Activated naive CD4-positive, alpha-beta T cell treated with anti-CD3 and anti-CD28 coated beads for 36 hours (primary cell): ENCODE data around the gene DUSP2. TPM values are rescaled to one million over a fixed set of nuclear protein-coding genes. Genes with fewer than 3 reads are reported as not detected.

ENCODE experiments used
- CTCF ChIA-PET: fragments of 350-600 bp; sonication (Branson Sonifier 250); formaldehyde crosslinking; loops from one replicate; lab custom pipeline; 2021; ENCODE audit warnings: antibody characterized with exemption; lab: Charles Lee
- DNase-seq: peaks from one replicate; pipeline ENCODE4 v3.0.0-alpha.2; 2020
- H3K27ac Mint-ChIP-seq: one replicate; pipeline ENCODE4 v1.8.0; 2021; ENCODE audit warnings: mild to moderate bottlenecking, mixed read lengths
- H3K27me3 Mint-ChIP-seq: one replicate; pipeline ENCODE4 v1.8.0; 2021; ENCODE audit warnings: low read depth, mixed read lengths
- H3K36me3 Mint-ChIP-seq: one replicate; pipeline ENCODE4 v1.8.0; 2021; ENCODE audit warnings: low read depth, mixed read lengths
- H3K4me1 Mint-ChIP-seq: one replicate; pipeline ENCODE4 v1.8.0; 2021; ENCODE audit warnings: low read depth, mixed read lengths
- H3K4me3 Mint-ChIP-seq: one replicate; pipeline ENCODE4 v1.8.0; 2021; ENCODE audit warnings: mild to moderate bottlenecking, moderate library complexity, mixed read lengths
- H3K9me3 Mint-ChIP-seq: one replicate; pipeline ENCODE4 v1.8.0; 2021; ENCODE audit warnings: mixed read lengths
- intact Hi-C: fragments of 100-400 bp; cut with micrococcal nuclease; formaldehyde crosslinking; loops from one replicate; pipeline ENCODE4 v1.15.1; 2023
- total RNA-seq, 2 experiments: library from RNA; stranded (reverse); gene quantifications; one replicate each; pipeline ENCODE4 v1.2.3, GENCODE V29; 2021

Gene DUSP2
- total RNA-seq, 2 experiments from 2014 or later, result 429 to 463 TPM

GRCh38 chr2:96100893-96101304, 44.3 kb downstream of the DUSP2 start:
- Mint-ChIP-seq H3K4me3 (no peak overlapping the region), H3K27ac (no peak overlapping the region), H3K36me3 (peaks cover 2% of the 10 kb centered on the region), H3K4me1 (no peaks in the 10 kb centered on the region), H3K9me3 (peaks cover 12% of the 10 kb centered on the region), H3K27me3 (no peaks in the 10 kb centered on the region)
- intact Hi-C loops, result no loop called here
- CTCF ChIA-PET, result no interaction called here
- no peak for DNase-seq

GRCh38 chr2:96099861-96100798, 45.1 kb downstream of the DUSP2 start:
- peaks cover 2% of the 10 kb centered on the region for H3K36me3 Mint-ChIP-seq
- CTCF ChIA-PET, result no interaction called here
- no peak overlapping the region for H3K4me3 Mint-ChIP-seq
- no peaks in the 10 kb centered on the region for H3K4me1 Mint-ChIP-seq
- intact Hi-C loops, result no loop called here
- no peak for DNase-seq
- no peak overlapping the region for H3K27ac Mint-ChIP-seq
- no peaks in the 10 kb centered on the region for H3K27me3 Mint-ChIP-seq
- H3K9me3 Mint-ChIP-seq, result peaks cover 5% of the 10 kb centered on the region

- Mint-ChIP-seq H3K9me3 (no peaks in the 10 kb centered on the region), H3K36me3 (no peaks in the 10 kb centered on the region), H3K4me1 (no peaks in the 10 kb centered on the region), H3K27ac (no peak overlapping the region), H3K27me3 (no peaks in the 10 kb centered on the region), H3K4me3 (no peak overlapping the region)
- CTCF ChIA-PET, result no interaction called here
- intact Hi-C loops, result no loop called here
- DNase-seq, result no peak
Observed at GRCh38 chr2:96098900-96099590, 46.2 kb downstream of the DUSP2 start.

GRCh38 chr2:96097951-96098823, 47.1 kb downstream of the DUSP2 start:
- H3K27ac Mint-ChIP-seq, result no peak overlapping the region
- no peak overlapping the region for H3K4me3 Mint-ChIP-seq
- CTCF ChIA-PET, result no interaction called here
- intact Hi-C loops, result no loop called here
- H3K27me3 Mint-ChIP-seq, result no peaks in the 10 kb centered on the region
- H3K4me1 Mint-ChIP-seq, result no peaks in the 10 kb centered on the region
- no peak for DNase-seq
- no peaks in the 10 kb centered on the region for H3K9me3 Mint-ChIP-seq
- H3K36me3 Mint-ChIP-seq, result no peaks in the 10 kb centered on the region

- Mint-ChIP-seq H3K4me1 (no peaks in the 10 kb centered on the region), H3K9me3 (no peaks in the 10 kb centered on the region), H3K36me3 (no peaks in the 10 kb centered on the region), H3K27me3 (no peaks in the 10 kb centered on the region), H3K27ac (no peak overlapping the region), H3K4me3 (no peak overlapping the region)
- DNase-seq, result no peak
- CTCF ChIA-PET, result no interaction called here
- intact Hi-C loops, result no loop called here
Observed at GRCh38 chr2:96097441-96097840, 47.8 kb downstream of the DUSP2 start.

- no peaks in the 10 kb centered on the region for H3K4me1 Mint-ChIP-seq
- intact Hi-C loops, result no loop called here
- no peaks in the 10 kb centered on the region for H3K9me3 Mint-ChIP-seq
- H3K36me3 Mint-ChIP-seq, result no peaks in the 10 kb centered on the region
- H3K4me3 Mint-ChIP-seq, result no peak overlapping the region
- no peak overlapping the region for H3K27ac Mint-ChIP-seq
- no peak for DNase-seq
- CTCF ChIA-PET, result no interaction called here
- no peaks in the 10 kb centered on the region for H3K27me3 Mint-ChIP-seq
Observed at GRCh38 chr2:96095116-96095636, 50.1 kb downstream of the DUSP2 start.

- H3K27ac Mint-ChIP-seq, result no peak overlapping the region
- CTCF ChIA-PET, result interaction anchor here (0.6 to 1.4 kb wide), 2 partner anchors 18 to 174 kb away, joined by 3 read pairs; no protein-coding TSS in a partner anchor
- H3K4me3 Mint-ChIP-seq, result no peak overlapping the region
- no peaks in the 10 kb centered on the region for H3K4me1 Mint-ChIP-seq
- intact Hi-C loops, result no loop called here
- no peak for DNase-seq
- H3K9me3 Mint-ChIP-seq, result no peaks in the 10 kb centered on the region
- no peaks in the 10 kb centered on the region for H3K27me3 Mint-ChIP-seq
- H3K36me3 Mint-ChIP-seq, result no peaks in the 10 kb centered on the region
Observed at GRCh38 chr2:96093528-96093927, 51.7 kb downstream of the DUSP2 start.

Other genes with a start within 250 kb of the DUSP2 start
- gene ANKRD36C, start 153.6 kb downstream of the DUSP2 start, total RNA-seq, result 10 to 100 TPM; 23.4 to 27.7 TPM
- 10 to 100 TPM; 12.6 to 14.4 TPM for gene GPAT2, start 110.5 kb downstream of the DUSP2 start, total RNA-seq
- under 1 TPM; 0.52 TPM for gene ADRA2B, start 28.9 kb downstream of the DUSP2 start, total RNA-seq
- gene ASTL, start 6.9 kb downstream of the DUSP2 start, total RNA-seq, result 1 to 10 TPM; 2.5 to 2.6 TPM
- 10 to 100 TPM; 84.7 to 87.6 TPM for gene STARD7, start 63.4 kb upstream of the DUSP2 start, total RNA-seq
- 10 to 100 TPM; 12.9 to 16.1 TPM for gene TMEM127, start 120.6 kb upstream of the DUSP2 start, total RNA-seq
- gene CIAO1, start 120.8 kb upstream of the DUSP2 start, total RNA-seq, result 10 to 100 TPM; 59.9 to 62.2 TPM
- gene SNRNP200, start 160.1 kb upstream of the DUSP2 start, total RNA-seq, result 100 to 1,000 TPM; 179 to 181 TPM
- 10 to 100 TPM; 13.3 to 13.4 TPM for gene ITPRIPL1, start 179.9 kb upstream of the DUSP2 start, total RNA-seq
- 10 to 100 TPM; 78.6 to 79.2 TPM for gene NCAPH, start 190.3 kb upstream of the DUSP2 start, total RNA-seq